ENCODE measurements around the gene CYTIP. TPM values are rescaled to one million over a fixed set of nuclear protein-coding genes. Genes with fewer than 3 reads are reported as not detected.
A peak's percentile ranks its signal among the peaks of the same experiment; 100 is the strongest.

CYTIP gene
- total RNA-seq, result 100 to 1,000 TPM; 233 to 238 TPM

DNA sequence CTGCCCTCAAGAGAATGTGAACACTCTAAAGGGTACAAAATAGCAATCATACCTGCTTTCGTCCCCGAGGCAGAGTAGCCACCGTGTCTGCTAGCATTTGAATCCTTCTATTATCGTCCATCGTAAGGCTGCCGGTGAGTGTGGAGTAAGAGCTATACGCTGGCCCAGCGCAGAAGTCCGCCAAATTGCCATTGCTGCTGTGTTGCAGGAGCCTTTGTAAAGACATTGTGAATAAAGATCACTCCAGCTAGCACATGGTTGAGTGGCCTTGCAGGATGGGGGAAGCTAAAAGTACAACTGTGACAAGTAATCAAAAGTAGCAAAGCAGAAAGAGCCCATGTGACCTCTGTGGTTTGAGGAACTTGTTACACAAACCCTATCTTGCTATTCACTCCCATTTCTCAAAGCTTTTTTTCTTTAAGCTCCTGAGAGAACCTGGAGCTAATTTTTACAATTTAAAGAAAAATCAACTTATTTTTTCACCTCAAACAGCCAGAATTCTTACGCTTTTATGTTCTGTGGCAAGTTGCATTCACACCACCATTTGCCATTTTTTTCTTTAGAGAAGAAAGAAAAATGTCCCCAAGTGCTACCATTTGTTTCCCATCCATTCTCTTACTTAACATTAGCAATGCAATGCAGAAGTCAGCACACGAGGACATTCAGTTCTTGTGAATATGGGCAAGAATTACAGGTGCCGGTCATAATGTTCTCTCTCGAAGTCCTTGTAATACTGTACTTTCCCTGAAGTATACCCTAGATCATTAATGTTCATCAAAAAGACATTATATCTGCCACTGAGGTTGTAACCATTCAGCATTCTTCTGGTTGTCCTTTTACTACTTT, at the start of gene CYTIP:
Gene CYTIP, minus strand, starts transcription at position 295 of the 846 bp plus-strand sequence. Its CDS starts 69 bp downstream, at position 226.
- Mint-ChIP-seq H3K27me3 (no peaks in the 10 kb centered on the region), H3K36me3 (peaks cover 43% of the 10 kb centered on the region), H3K9me3 (no peaks in the 10 kb centered on the region), H3K4me3 (peak within 1 kb of the TSS; percentile 90), H3K27ac (peak within 1 kb of the TSS; percentile 92), H3K4me1 (peaks cover 35% of the 10 kb centered on the region)
- ATAC-seq (ENCODE audit: low read depth) (peak; percentile 51), DNase-seq (peak; percentile 73)
- POLR2A ChIA-PET, result interaction anchor here (1.0 to 16.5 kb wide), 15 partner anchors 10 to 454 kb away, joined by 4 to 470 read pairs (median 8); no protein-coding TSS in a partner anchor

DNA sequence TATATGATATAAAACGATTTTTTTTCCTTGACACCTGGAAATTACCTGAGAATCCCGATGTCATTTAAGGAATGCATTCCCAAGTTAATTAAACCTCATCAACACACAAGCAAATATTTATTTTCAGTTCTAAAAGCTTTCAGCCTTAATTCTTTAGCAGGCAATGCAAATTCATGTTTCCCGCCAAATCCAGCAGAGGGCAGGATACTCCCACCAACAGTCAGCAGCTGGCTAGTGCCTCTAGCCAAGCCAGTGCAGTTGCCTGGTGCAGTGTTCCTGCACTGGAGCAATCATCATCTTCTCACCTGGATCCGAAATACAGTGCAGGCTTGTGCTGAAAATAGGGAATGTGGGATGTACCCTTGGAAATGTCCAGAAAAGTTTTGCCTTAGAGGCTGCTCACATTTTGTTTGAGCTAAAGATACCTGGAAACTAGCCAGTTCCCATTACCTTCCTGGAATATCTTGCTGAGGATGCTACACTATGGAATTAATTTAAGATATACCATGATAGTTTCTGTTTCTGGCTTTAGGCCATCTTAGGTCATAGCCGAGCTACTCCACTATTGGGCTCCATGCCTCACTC, 48.4 kb upstream of the CYTIP start:
- DNase-seq, result peak; percentile 59
- H3K27ac Mint-ChIP-seq, result no peak overlapping the region
- POLR2A ChIA-PET, result interaction anchor here (0.9 to 1.2 kb wide), 3 partner anchors 48 to 64 kb away, joined by 3 to 5 read pairs (median 5); partner anchors contain the start of gene CYTIP
- H3K4me1 Mint-ChIP-seq, result peaks cover 48% of the 10 kb centered on the region
- no peaks in the 10 kb centered on the region for H3K9me3 Mint-ChIP-seq
- H3K27me3 Mint-ChIP-seq, result no peaks in the 10 kb centered on the region
- H3K36me3 Mint-ChIP-seq, result no peaks in the 10 kb centered on the region
- ATAC-seq (ENCODE audit: low read depth), result peak; percentile 81
- H3K4me3 Mint-ChIP-seq, result no peak overlapping the region

DNA sequence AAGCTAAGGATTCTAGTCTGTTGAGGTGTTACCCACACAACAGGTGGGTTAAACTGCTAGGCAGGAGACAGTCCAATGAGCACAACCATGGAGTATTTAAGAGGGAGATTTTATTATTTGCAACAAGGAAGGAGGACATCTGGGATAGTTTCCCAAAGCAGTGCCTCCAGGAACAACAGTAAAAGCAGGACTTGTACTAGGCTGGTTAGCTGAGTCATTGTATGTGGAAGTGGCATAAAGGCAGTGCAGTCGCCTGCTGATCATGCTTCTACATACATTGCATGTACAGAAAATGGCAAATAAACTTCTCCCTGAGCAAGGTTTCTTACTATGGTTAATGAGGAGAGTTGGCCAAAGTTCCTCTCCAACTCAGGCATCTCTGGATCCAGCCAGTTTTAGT, 46.1 kb upstream of the CYTIP start:
- Mint-ChIP-seq H3K9me3 (peaks cover under 1% of the 10 kb centered on the region), H3K27me3 (no peaks in the 10 kb centered on the region), H3K27ac (peak overlapping the region; percentile 7), H3K4me3 (no peak overlapping the region), H3K36me3 (peaks cover 7% of the 10 kb centered on the region), H3K4me1 (peaks cover 65% of the 10 kb centered on the region)
- no peak for DNase-seq
- POLR2A ChIA-PET, result interaction anchor here (0.6 to 3.3 kb wide), 5 partner anchors 10 to 83 kb away, joined by 3 to 19 read pairs (median 5); partner anchors contain the start of gene CYTIP
- no peak for ATAC-seq (ENCODE audit: low read depth)

DNA sequence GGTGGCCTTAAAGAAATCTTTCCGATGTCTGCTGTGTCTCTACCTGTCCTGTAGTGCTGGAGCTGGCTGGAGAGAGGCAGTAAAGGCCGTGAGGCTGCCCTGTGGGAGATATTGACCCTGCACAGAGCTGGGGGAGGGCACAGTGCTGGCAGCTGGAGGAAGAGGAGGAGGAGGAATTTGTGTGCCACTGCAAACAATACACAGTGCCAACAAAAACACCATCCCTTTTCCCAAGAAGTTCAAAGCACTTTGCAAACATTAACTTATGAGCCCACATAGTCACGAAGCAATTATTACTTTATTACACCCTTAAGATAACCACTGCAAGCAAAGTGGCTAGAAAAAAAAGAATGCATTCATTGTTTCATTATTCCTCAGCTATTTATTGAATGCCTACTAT, 45.0 kb upstream of the CYTIP start:
- H3K27ac Mint-ChIP-seq, result peak overlapping the region; percentile 46

DNA sequence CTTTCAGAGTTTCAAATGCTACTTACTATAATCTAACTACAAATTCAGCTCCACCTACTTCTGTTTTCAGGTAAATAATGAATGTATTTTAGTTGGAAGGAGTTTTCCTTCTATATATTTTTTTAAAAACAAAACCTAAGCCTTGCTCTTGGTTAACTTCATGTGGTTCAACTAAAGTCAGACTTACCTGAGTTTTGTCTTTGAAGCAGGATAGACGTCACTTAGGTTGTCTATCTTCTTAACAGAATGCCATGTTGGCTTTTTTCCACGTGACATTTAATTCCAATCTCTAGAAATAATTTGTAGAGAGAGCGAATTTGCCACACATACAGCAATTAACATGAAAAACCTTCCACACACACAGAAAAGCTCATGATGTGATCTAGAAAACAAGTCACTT, 43.9 kb upstream of the CYTIP start:
- peaks cover 1% of the 10 kb centered on the region for H3K9me3 Mint-ChIP-seq
- ATAC-seq (ENCODE audit: low read depth) (no peak), DNase-seq (no peak)
- no peak overlapping the region for H3K27ac Mint-ChIP-seq
- H3K4me3 Mint-ChIP-seq, result peak overlapping the region; percentile 67
- POLR2A ChIA-PET, result interaction anchor here (3.3 kb wide), 1 partner anchor 45 kb away, joined by 19 read pairs; the partner anchor contains the start of gene CYTIP
- H3K27me3 Mint-ChIP-seq, result no peaks in the 10 kb centered on the region
- H3K36me3 Mint-ChIP-seq, result peaks cover 12% of the 10 kb centered on the region
- H3K4me1 Mint-ChIP-seq, result peaks cover 58% of the 10 kb centered on the region

More for the DNA sequence above, 45.0 kb upstream of the CYTIP start:
- H3K9me3 Mint-ChIP-seq, result peaks cover 1% of the 10 kb centered on the region
- ATAC-seq (ENCODE audit: low read depth), result no peak
- peaks cover 65% of the 10 kb centered on the region for H3K4me1 Mint-ChIP-seq
- peak overlapping the region; percentile 65 for H3K4me3 Mint-ChIP-seq
- no peak for DNase-seq
- H3K27me3 Mint-ChIP-seq, result no peaks in the 10 kb centered on the region
- H3K36me3 Mint-ChIP-seq, result peaks cover 9% of the 10 kb centered on the region
- POLR2A ChIA-PET, result interaction anchor here (0.9 to 3.3 kb wide), 6 partner anchors 9 to 82 kb away, joined by 3 to 19 read pairs (median 4); partner anchors contain the start of gene CYTIP

DNA sequence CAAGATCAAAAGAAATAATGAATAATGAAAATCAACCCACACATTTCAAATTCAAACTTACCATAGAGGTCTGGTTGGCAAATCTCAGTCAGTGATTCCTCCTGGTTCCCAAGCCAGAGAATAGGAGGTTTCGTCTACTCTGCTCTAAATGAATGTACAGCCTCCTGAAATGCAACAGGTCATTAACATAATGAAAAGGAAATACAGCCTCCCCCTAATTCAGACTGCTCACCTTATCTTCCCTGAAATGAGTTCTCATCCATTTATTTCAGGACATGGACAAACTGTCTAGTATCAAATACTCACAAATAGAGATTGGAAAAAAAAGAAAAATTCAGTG, 43.4 kb upstream of the CYTIP start:
- Mint-ChIP-seq H3K4me1 (peaks cover 57% of the 10 kb centered on the region), H3K4me3 (peak overlapping the region; percentile 67), H3K36me3 (peaks cover 12% of the 10 kb centered on the region), H3K27ac (peak overlapping the region; percentile 35), H3K27me3 (no peaks in the 10 kb centered on the region), H3K9me3 (peaks cover 1% of the 10 kb centered on the region)
- ATAC-seq (ENCODE audit: low read depth), result no peak
- no peak for DNase-seq
- POLR2A ChIA-PET, result no interaction called here

DNA sequence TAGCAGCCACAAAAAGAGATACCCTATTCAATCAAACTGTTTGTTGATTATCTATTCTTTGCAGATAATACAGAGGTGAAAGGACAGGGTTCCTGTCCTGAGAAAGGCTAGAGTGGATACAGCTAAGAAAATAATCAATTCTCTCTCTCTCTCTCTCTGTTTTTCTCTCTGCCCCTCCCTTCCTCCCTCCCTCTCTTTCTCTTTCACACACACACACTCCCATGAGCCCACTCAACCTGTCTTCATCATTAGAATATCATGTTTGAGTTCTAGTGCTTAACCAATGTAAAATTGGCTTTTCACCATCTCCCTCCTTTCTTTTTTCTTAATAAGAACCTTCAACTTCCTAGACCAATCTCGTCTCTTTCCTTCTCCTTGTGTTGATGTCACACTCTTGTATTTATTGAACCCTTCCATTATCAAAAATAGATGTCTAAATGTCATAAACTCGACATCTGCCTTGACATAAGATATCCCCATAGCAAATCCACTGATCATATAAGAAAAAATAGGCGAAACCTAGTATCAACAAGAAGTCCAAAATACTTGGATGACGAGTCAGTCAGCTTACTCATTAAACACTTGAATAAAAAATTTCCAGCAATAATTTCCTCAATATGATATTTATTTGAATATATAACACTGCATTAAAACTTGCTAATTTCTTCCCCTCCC, 42.8 kb upstream of the CYTIP start:
- H3K27ac Mint-ChIP-seq, result peak overlapping the region; percentile 57
- H3K27me3 Mint-ChIP-seq, result no peaks in the 10 kb centered on the region
- H3K4me3 Mint-ChIP-seq, result peak overlapping the region; percentile 67
- peak; percentile 29 for ATAC-seq (ENCODE audit: low read depth)
- peaks cover 1% of the 10 kb centered on the region for H3K9me3 Mint-ChIP-seq
- POLR2A ChIA-PET, result interaction anchor here (0.6 to 1.7 kb wide), 4 partner anchors 14 to 47 kb away, joined by 3 to 8 read pairs (median 4); partner anchors contain the start of gene CYTIP
- no peak for DNase-seq
- peaks cover 56% of the 10 kb centered on the region for H3K4me1 Mint-ChIP-seq
- H3K36me3 Mint-ChIP-seq, result peaks cover 12% of the 10 kb centered on the region

DNA sequence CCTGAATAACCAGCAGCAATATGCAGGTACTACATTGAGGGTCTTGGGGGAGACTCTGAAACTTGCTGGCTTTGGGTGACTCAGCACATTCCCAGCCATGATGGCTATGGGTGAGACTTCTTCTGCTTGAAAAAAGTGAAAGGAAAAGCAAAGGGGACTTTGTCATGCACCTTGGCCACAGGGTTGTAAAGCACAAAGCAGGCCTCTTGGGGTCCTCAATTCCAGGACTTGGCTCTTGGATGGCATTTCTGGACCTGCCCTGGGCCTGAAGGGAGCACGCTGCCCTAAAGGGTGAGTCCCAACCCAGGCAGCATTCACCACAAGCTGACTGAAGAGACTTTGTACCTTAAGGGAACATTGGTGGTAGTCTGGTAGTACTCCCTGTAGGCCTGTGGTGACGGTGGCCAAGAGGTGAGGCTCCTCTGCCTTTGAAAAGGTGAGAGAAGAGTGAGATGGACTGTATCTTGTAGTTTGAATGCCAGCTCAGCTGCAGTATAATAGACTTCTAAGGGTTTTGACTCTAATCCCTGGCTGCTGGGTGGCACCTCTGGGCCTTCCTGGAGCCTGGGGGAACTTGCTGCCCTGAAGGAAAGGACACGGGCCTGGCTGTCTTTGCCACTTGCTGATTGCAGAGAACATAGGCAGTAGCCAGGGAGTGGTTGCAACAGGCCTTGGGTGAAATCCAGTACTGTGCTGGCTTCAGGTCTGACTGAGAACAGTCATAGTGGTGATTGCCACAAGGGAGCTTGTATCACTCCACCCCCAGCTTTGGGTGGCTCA, 36.5 kb upstream of the CYTIP start:
- Mint-ChIP-seq H3K36me3 (peaks cover 21% of the 10 kb centered on the region), H3K9me3 (peaks cover 1% of the 10 kb centered on the region), H3K4me1 (peaks cover 65% of the 10 kb centered on the region), H3K27me3 (no peaks in the 10 kb centered on the region), H3K4me3 (peak overlapping the region; percentile 84), H3K27ac (peak overlapping the region; percentile 97)
- DNase-seq (peak; percentile 53), ATAC-seq (ENCODE audit: low read depth) (peak; percentile 46)
- POLR2A ChIA-PET, result interaction anchor here (1.0 to 5.0 kb wide), 13 partner anchors 9 to 418 kb away, joined by 3 to 78 read pairs (median 7); partner anchors contain the start of gene CYTIP

DNA sequence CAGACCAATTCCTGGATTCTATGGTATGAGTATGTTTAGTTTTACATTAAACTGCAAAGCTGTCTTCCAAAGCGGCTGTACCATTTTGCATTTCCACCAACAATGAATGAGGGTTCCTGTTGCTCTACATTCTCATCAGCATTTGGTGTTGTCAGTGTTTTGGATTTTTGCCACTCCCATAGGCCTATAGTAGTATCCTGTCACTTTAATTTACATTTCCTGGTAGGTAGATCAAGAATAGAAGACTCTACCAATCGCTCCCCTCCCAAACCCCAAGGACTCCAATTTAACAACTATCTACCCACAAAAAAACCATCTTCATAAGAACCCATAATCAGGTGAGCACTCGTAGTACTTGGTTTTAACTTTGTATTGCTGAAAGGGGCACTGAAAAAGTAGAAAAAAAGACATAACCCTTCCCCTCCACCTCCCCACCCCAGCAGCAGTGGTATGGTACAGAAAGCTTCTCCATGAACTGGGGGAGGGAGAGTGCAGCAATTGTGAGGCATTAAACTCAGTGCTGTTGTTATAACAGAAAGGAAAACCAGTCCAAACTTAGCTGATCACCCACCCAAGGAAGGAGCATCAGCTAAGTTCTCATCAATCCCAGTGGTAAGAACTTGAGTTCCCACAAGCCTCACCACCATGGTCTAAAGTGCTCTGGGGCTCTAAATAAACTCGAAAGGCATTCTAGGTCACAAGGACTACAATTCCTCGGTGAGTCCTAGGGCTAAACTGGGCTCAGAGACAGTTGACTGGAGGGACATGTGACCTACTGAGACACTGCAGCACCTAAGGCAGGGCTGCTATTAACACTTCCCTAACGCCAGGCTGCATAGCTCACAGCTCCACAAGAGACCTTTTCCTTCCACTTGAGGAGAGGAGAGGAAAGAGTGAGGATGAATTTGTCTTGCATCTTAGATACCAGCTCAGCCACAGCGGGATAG, 35.5 kb upstream of the CYTIP start:
- POLR2A ChIA-PET, result interaction anchor here (0.6 to 5.0 kb wide), 17 partner anchors 10 to 419 kb away, joined by 3 to 78 read pairs (median 4); partner anchors contain the start of gene CYTIP
- Mint-ChIP-seq H3K9me3 (no peaks in the 10 kb centered on the region), H3K4me1 (peaks cover 72% of the 10 kb centered on the region), H3K27me3 (no peaks in the 10 kb centered on the region), H3K27ac (peak overlapping the region; percentile 97), H3K4me3 (peak overlapping the region; percentile 84), H3K36me3 (peaks cover 17% of the 10 kb centered on the region)
- ATAC-seq (ENCODE audit: low read depth) (peak; percentile 53), DNase-seq (no peak)

DNA sequence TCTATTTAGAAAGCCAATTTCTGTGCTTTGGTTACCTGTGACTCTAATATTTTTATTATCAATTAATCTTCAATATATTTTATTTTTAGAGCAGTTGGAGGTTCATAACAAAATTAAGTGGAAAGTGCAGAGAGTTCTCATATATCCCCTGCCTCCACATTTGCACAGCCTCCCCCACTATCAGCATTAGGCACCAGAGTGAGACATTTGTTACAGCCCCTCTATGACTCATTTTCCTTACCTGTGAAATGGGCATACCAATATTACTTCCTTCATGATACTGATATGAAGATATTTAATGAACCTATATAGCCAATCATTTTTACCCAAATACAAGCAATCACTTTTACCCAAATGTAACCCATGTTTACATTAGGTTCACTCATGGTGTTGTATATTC, 34.0 kb upstream of the CYTIP start:
- Mint-ChIP-seq H3K27ac (peak overlapping the region; percentile 97), H3K36me3 (peaks cover 17% of the 10 kb centered on the region), H3K4me1 (peaks cover 82% of the 10 kb centered on the region), H3K4me3 (peak overlapping the region; percentile 84), H3K27me3 (no peaks in the 10 kb centered on the region), H3K9me3 (no peaks in the 10 kb centered on the region)
- POLR2A ChIA-PET, result interaction anchor here (0.5 to 5.0 kb wide), 16 partner anchors 9 to 420 kb away, joined by 3 to 78 read pairs (median 6); partner anchors contain the start of gene CYTIP
- DNase-seq, result no peak
- ATAC-seq (ENCODE audit: low read depth), result no peak

DNA sequence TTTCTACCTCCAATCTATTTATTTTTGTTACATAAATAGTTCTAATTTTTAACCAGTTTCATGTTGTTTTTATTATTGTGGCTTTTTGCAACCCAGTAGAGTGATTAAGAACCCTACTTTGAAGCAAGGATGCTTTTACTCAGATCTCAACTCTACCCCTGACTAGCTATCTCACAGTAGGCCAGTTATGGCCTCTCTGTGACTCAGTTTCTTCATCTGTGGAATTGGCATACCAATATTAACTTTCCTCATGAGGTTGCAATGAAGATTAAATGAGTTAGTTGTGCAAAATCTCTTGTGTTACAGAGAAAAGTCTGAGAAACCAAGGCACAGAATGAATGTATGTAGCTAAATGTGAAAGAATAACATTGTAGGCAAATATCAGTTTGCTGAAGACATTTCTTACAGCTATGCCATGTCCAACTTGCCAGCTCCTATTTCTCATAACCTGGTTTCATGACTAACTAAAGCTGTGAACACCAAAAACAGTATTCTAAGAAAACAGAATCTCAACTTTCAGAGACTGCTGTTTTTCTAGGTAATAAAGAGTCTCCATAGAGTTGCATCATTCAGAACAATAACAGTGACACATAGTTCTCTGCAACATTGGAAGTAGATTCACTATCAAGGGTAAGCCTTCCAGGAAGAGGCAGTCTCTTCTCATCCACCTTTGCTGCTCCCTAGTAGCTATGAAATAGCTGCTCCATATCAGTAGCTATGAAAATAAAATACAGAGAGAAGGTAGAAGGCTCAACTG, 33.2 kb upstream of the CYTIP start:
- Mint-ChIP-seq H3K27ac (peak overlapping the region; percentile 97), H3K4me3 (peak overlapping the region; percentile 69), H3K9me3 (no peaks in the 10 kb centered on the region), H3K27me3 (no peaks in the 10 kb centered on the region), H3K36me3 (peaks cover 16% of the 10 kb centered on the region), H3K4me1 (peaks cover 83% of the 10 kb centered on the region)
- ATAC-seq (ENCODE audit: low read depth) (peak; percentile 63), DNase-seq (no peak)
- POLR2A ChIA-PET, result interaction anchor here (0.5 to 5.0 kb wide), 21 partner anchors 8 to 420 kb away, joined by 3 to 78 read pairs (median 5); partner anchors contain the start of gene CYTIP
